ENCODE results near the gene CRYL1.

DNA sequence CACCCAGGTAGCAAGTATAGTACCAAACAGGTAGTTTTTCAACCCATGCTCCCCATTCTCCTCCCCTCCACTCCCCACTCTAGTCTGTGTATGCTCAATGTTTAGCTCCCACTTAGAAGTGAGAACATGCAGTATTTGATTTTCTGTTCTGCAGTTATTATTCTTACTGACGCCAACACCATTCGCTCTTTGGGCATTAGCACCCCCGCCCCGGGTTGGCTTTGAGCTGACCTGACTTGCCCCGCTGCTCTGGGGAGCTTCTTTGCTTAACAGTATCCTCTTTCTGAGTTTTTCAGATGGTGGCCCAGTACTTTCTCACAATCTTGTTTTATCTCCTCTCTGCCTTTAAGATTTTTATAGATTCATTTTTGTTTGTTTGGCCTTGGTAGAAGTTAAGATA, 138.7 kb downstream of the CRYL1 start:
- TF ChIP-seq, protein P1, sequence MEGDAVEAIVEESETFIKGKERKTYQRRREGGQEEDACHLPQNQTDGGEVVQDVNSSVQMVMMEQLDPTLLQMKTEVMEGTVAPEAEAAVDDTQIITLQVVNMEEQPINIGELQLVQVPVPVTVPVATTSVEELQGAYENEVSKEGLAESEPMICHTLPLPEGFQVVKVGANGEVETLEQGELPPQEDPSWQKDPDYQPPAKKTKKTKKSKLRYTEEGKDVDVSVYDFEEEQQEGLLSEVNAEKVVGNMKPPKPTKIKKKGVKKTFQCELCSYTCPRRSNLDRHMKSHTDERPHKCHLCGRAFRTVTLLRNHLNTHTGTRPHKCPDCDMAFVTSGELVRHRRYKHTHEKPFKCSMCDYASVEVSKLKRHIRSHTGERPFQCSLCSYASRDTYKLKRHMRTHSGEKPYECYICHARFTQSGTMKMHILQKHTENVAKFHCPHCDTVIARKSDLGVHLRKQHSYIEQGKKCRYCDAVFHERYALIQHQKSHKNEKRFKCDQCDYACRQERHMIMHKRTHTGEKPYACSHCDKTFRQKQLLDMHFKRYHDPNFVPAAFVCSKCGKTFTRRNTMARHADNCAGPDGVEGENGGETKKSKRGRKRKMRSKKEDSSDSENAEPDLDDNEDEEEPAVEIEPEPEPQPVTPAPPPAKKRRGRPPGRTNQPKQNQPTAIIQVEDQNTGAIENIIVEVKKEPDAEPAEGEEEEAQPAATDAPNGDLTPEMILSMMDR (IDR thresholded peaks at IDR 0.05) = no peak
- TF ChIP-seq ZFX (IDR thresholded peaks at IDR 0.05; ENCODE audit: borderline replicate concordance) = no peak
